GM12891 (cell line): Measurements from ENCODE around the gene LIF.

Experiments used
- POLR2A ChIP-seq: IDR thresholded peaks from 2 replicates; pipeline ENCODE4 v1.6.1; 2011; ENCODE audit warnings: low read depth, low read length, control low read depth
- POLR2AphosphoS5 ChIP-seq: IDR thresholded peaks from 2 replicates; pipeline ENCODE4 v1.6.1; 2011; ENCODE audit warnings: low read depth, low read length, control low read depth
- TAF1 ChIP-seq: IDR thresholded peaks from 2 replicates; pipeline ENCODE4 v1.6.1; 2011; ENCODE audit warnings: low read depth, low read length, control low read depth

GRCh38 chr22:30280505-30280904, 33.9 kb upstream of the LIF start:
- TF ChIP-seq POLR2A (no peak), TAF1 (no peak), POLR2AphosphoS5 (no peak)
